ENCODE data around the gene TMTC4. TPM values are rescaled to one million over a fixed set of nuclear protein-coding genes. Genes with fewer than 3 reads are reported as not detected.
"Not testable (repeated sequence)": the region's sequence is repeated elsewhere in the genome, so short reads cannot be mapped to it uniquely, and the experiment has no call there.

Gene TMTC4
- polyA plus RNA-seq, 1 donor from 2014 or later = 123 TPM

DNA sequence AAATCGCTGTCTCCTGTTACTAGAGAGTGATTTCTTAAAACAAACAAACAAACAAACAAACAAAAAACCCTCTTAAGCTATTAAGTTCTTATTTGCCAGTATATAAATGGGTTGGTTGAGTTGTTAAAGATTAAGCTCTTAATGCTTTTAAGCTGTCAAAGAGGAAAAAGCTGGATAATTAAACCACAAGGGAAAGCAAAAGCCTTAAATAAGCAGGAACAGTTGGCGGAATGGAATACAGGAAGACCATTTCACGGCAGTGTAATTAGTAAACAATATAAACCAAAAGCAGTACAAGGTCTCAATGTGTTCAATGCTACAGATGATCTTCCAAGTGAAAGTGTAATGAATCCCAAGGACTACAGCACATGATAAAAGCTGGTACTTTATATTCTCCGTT, 53.8 kb downstream of the TMTC4 start:
- Histone ChIP-seq H4K20me1 (ENCODE audit: insufficient read depth) (no peaks in the 10 kb centered on the region), H3K9me2 (ENCODE audit: insufficient read depth, low read length) (no peaks in the 10 kb centered on the region), H3K36me3 (ENCODE audit: insufficient read depth, low read length) (peaks cover 5% of the 10 kb centered on the region), H3K9me3 (ENCODE audit: low read length) (no peaks in the 10 kb centered on the region), H3K27me3 (ENCODE audit: insufficient read depth, low read depth, low read length) (no peaks in the 10 kb centered on the region), H3K27ac (ENCODE audit: low read length) (no peak overlapping the region), H3K4me2 (ENCODE audit: low read length) (no peak overlapping the region), H3K79me2 (replicated peaks; ENCODE audit: insufficient read depth, low read length) (no peaks in the 10 kb centered on the region), H3F3A (ENCODE audit: insufficient read depth, low read length, poor library complexity, severe bottlenecking) (no peaks in the 10 kb centered on the region), H3K9ac (ENCODE audit: low read length) (no peak overlapping the region), H3K4me3 (ENCODE audit: low read length) (no peak overlapping the region), H2AFZ (ENCODE audit: low read depth, low read length) (no peak overlapping the region)
- TF ChIP-seq POLR2AphosphoS5 (IDR thresholded peaks at IDR 0.05) (no peak), RAD21 (conservative IDR thresholded peaks at IDR 0.05) (no peak), EZH2 (IDR thresholded peaks at IDR 0.05; ENCODE audit: borderline replicate concordance, insufficient read depth, low read length, poor library complexity, severe bottlenecking) (no peak), MXI1 (conservative IDR thresholded peaks at IDR 0.05; ENCODE audit: poor library complexity, severe bottlenecking) (no peak), TAF1 (IDR thresholded peaks at IDR 0.05; ENCODE audit: low read depth) (no peak), SMC3 (conservative IDR thresholded peaks at IDR 0.05; ENCODE audit: poor library complexity) (no peak), EP300 (conservative IDR thresholded peaks at IDR 0.05; ENCODE audit: poor library complexity, severe bottlenecking) (no peak)
- TF ChIP-seq, protein P1, sequence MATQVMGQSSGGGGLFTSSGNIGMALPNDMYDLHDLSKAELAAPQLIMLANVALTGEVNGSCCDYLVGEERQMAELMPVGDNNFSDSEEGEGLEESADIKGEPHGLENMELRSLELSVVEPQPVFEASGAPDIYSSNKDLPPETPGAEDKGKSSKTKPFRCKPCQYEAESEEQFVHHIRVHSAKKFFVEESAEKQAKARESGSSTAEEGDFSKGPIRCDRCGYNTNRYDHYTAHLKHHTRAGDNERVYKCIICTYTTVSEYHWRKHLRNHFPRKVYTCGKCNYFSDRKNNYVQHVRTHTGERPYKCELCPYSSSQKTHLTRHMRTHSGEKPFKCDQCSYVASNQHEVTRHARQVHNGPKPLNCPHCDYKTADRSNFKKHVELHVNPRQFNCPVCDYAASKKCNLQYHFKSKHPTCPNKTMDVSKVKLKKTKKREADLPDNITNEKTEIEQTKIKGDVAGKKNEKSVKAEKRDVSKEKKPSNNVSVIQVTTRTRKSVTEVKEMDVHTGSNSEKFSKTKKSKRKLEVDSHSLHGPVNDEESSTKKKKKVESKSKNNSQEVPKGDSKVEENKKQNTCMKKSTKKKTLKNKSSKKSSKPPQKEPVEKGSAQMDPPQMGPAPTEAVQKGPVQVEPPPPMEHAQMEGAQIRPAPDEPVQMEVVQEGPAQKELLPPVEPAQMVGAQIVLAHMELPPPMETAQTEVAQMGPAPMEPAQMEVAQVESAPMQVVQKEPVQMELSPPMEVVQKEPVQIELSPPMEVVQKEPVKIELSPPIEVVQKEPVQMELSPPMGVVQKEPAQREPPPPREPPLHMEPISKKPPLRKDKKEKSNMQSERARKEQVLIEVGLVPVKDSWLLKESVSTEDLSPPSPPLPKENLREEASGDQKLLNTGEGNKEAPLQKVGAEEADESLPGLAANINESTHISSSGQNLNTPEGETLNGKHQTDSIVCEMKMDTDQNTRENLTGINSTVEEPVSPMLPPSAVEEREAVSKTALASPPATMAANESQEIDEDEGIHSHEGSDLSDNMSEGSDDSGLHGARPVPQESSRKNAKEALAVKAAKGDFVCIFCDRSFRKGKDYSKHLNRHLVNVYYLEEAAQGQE (IDR thresholded peaks at IDR 0.05; ENCODE audit: borderline replicate concordance) = no peak
- TF ChIP-seq, protein P2, sequence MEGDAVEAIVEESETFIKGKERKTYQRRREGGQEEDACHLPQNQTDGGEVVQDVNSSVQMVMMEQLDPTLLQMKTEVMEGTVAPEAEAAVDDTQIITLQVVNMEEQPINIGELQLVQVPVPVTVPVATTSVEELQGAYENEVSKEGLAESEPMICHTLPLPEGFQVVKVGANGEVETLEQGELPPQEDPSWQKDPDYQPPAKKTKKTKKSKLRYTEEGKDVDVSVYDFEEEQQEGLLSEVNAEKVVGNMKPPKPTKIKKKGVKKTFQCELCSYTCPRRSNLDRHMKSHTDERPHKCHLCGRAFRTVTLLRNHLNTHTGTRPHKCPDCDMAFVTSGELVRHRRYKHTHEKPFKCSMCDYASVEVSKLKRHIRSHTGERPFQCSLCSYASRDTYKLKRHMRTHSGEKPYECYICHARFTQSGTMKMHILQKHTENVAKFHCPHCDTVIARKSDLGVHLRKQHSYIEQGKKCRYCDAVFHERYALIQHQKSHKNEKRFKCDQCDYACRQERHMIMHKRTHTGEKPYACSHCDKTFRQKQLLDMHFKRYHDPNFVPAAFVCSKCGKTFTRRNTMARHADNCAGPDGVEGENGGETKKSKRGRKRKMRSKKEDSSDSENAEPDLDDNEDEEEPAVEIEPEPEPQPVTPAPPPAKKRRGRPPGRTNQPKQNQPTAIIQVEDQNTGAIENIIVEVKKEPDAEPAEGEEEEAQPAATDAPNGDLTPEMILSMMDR (IDR thresholded peaks at IDR 0.05; ENCODE audit: poor library complexity, severe bottlenecking) = no peak

DNA sequence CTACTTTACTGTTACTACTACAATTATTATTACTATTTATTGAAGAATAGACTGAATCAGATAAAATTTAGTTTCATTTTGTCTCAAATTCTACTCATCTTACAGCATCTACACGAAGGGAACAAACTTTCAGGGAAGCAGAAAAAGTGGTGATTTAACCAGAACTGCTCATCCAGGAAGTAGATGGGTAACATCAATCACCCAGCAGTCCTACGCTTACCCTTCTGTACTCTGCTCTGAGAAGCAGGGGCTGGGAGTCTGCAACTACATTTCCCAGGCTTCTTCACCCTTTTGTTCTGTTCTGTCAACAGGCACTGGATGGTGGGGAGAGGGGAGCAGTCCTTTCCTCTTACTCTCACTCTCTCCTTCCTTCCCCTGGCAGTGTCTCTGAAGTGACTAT, 54.7 kb downstream of the TMTC4 start:
- H3F3A ChIP-seq (ENCODE audit: insufficient read depth, low read length, poor library complexity, severe bottlenecking) = no peaks in the 10 kb centered on the region
- no peak overlapping the region for H3K4me3 ChIP-seq (ENCODE audit: low read length)
- no peaks in the 10 kb centered on the region for H3K9me2 ChIP-seq (ENCODE audit: insufficient read depth, low read length)
- H3K9me3 ChIP-seq (ENCODE audit: low read length) = no peaks in the 10 kb centered on the region
- peaks cover 5% of the 10 kb centered on the region for H3K36me3 ChIP-seq (ENCODE audit: insufficient read depth, low read length)
- H3K9ac ChIP-seq (ENCODE audit: low read length) = no peak overlapping the region
- TF ChIP-seq, protein P1 (IDR thresholded peaks at IDR 0.05; ENCODE audit: borderline replicate concordance) = no peak
- TF ChIP-seq POLR2AphosphoS5 (IDR thresholded peaks at IDR 0.05) (no peak), EP300 (conservative IDR thresholded peaks at IDR 0.05; ENCODE audit: poor library complexity, severe bottlenecking) (no peak), MXI1 (conservative IDR thresholded peaks at IDR 0.05; ENCODE audit: poor library complexity, severe bottlenecking) (no peak), EZH2 (IDR thresholded peaks at IDR 0.05; ENCODE audit: borderline replicate concordance, insufficient read depth, low read length, poor library complexity, severe bottlenecking) (no peak), SMC3 (conservative IDR thresholded peaks at IDR 0.05; ENCODE audit: poor library complexity) (no peak), RAD21 (conservative IDR thresholded peaks at IDR 0.05) (no peak), TAF1 (IDR thresholded peaks at IDR 0.05; ENCODE audit: low read depth) (no peak)
- TF ChIP-seq, protein P2 (IDR thresholded peaks at IDR 0.05; ENCODE audit: poor library complexity, severe bottlenecking) = no peak
- H3K27ac ChIP-seq (ENCODE audit: low read length) = no peak overlapping the region
- no peaks in the 10 kb centered on the region for H3K79me2 ChIP-seq (replicated peaks; ENCODE audit: insufficient read depth, low read length)
- H4K20me1 ChIP-seq (ENCODE audit: insufficient read depth) = no peaks in the 10 kb centered on the region
- H2AFZ ChIP-seq (ENCODE audit: low read depth, low read length) = no peak overlapping the region
- H3K4me2 ChIP-seq (ENCODE audit: low read length) = no peak overlapping the region
- H3K27me3 ChIP-seq (ENCODE audit: insufficient read depth, low read depth, low read length) = no peaks in the 10 kb centered on the region

DNA sequence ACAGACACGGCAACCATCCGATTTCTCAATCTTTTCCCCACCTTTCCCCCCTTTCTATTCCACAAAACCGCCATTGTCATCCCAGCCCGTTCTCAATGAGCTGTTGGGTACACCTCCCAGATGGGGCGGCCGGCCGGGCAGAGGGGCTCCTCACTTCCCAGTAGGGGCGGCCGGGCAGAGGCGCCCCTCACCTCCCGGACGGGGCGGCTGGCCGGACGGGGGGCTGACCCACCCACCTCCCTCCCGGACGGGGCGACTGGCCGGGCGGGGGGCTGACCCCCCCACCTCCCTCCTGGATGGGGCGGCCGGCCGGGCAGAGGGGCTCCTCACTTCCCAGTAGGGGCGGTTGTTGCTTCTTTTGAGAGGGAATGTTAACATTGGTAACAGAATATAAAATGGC, 55.7 kb downstream of the TMTC4 start:
- H3K9ac ChIP-seq (ENCODE audit: low read length); H3K9me3 ChIP-seq (ENCODE audit: low read length): not testable (repeated sequence)

More for the DNA sequence above, 55.7 kb downstream of the TMTC4 start:
- not testable (repeated sequence) for H2AFZ ChIP-seq (ENCODE audit: low read depth, low read length); H4K20me1 ChIP-seq (ENCODE audit: insufficient read depth); H3F3A ChIP-seq (ENCODE audit: insufficient read depth, low read length, poor library complexity, severe bottlenecking); H3K79me2 ChIP-seq (replicated peaks; ENCODE audit: insufficient read depth, low read length); H3K27ac ChIP-seq (ENCODE audit: low read length); H3K36me3 ChIP-seq (ENCODE audit: insufficient read depth, low read length); H3K4me3 ChIP-seq (ENCODE audit: low read length); H3K27me3 ChIP-seq (ENCODE audit: insufficient read depth, low read depth, low read length); H3K9me2 ChIP-seq (ENCODE audit: insufficient read depth, low read length); H3K4me2 ChIP-seq (ENCODE audit: low read length)
